ENCODE data around the gene SEPTIN1. TPM values are rescaled to one million over a fixed set of nuclear protein-coding genes. Genes with fewer than 3 reads are reported as not detected.

Gene SEPTIN1
- total and polyA plus RNA-seq, 2 of the 4 experiments (the other 2 are of a cell fraction), result 0.24 TPM; not detected in 1

DNA sequence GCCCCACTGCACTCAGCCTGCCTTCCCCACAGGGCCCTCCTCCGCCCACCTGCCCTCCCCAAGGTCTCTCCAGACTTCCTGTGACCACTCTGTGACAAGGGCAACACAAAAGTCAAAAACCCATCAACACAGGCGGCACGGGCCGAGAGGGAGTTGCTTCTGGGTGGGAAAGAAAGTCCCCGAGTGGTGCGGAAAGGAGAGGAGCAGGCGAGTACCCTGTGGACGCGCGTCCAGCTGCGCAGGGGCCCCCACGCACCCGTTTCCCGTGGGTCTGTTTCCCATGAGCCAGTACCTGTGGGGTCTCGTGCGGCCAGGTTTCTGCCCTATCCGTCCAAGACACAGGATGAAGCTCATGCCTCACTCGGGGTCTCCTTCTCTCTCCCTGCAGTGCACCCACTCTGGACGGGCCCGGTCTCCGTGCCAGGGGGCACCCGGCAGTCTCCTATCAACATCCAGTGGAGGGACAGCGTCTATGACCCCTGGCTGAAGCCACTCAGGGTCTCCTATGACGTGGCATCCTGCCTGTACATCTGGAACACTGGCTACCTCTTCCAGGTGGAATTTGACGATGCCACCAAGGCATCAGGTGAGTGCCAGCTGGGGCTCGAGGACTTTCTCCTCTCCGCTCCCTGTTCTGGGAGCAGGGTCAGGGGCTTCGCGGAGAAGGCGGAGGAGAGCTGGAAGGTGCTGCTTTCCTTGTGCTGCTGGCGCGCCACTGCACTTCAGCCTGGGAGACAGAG is 39.4 kb downstream of the SEPTIN1 start:
- CTCF ChIA-PET, result no interaction called here
- no peak overlapping the region for H3K4me3 ChIP-seq (ENCODE audit: insufficient read depth, low read depth, low read length)
- no peaks in the 10 kb centered on the region for H3K36me3 ChIP-seq (ENCODE audit: control insufficient read depth, insufficient read depth, low read length)

More for the DNA sequence above, 39.4 kb downstream of the SEPTIN1 start:
- DNase-seq, result no peak
- H2AK5ac ChIP-seq (ENCODE audit: low read depth, low read length), result no peak overlapping the region
- intact Hi-C loops (cut with micrococcal nuclease) (no loop called here), dilution Hi-C loops (cut with HindIII; ENCODE audit: low sequenced_read_pairs, unreplicated experiment) (no loop called here), in situ Hi-C loops (cut with MboI; ENCODE audit: low sequenced_read_pairs) (no loop called here)
- H2AK9ac ChIP-seq (replicated peaks; ENCODE audit: low read depth, low read length, poor library complexity), result no peak overlapping the region
- no peak overlapping the region for H4K8ac ChIP-seq (ENCODE audit: low read depth in 2 of 2, low read length in 2 of 2)
- H2BK15ac ChIP-seq (ENCODE audit: low read depth, low read length), result no peak overlapping the region
- POLR2A ChIA-PET (ENCODE audit: unreplicated experiment), result no interaction called here
- no TSS peak for BruUV-seq (replicated peaks)
- TF ChIP-seq SMC3 (IDR thresholded peaks at IDR 0.05; ENCODE audit: low read depth, low read length) (no peak), RAD21 (IDR thresholded peaks at IDR 0.05; ENCODE audit: low read length) (no peak), FOS (IDR thresholded peaks at IDR 0.05; ENCODE audit: low read depth, low read length) (no peak), MXI1 (IDR thresholded peaks at IDR 0.05; ENCODE audit: borderline replicate concordance, low read depth, low read length) (no peak), CTCF (conservative IDR thresholded peaks at IDR 0.05; ENCODE audit: low read depth, low read length) (no peak), CHD1 (IDR thresholded peaks at IDR 0.05; ENCODE audit: low read depth, low read length) (no peak), BHLHE40 (IDR thresholded peaks at IDR 0.05; ENCODE audit: low read depth, low read length) (no peak)
- WGBS, 2 experiments (ENCODE audit: extremely low coverage in 2 of 2, insufficient read length in 1 of 2), result 94% methylated on average over 16 of the region's 32 CpGs; no CpG with 5 or more reads in 1 of the 2 experiments
- no peak overlapping the region for H3K4me2 ChIP-seq (ENCODE audit: low read depth, low read length)
- H3K14ac ChIP-seq (replicated peaks; ENCODE audit: low read depth, low read length), result no peak overlapping the region
- H2AFZ ChIP-seq (replicated peaks; ENCODE audit: low read length, poor library complexity), result no peak overlapping the region
- no peak overlapping the region for H3K4ac ChIP-seq (ENCODE audit: low read depth, low read length)
- no peaks in the 10 kb centered on the region for H3K9me3 ChIP-seq (ENCODE audit: control insufficient read depth, insufficient read depth, low read length)
- no peak overlapping the region for H2BK5ac ChIP-seq (ENCODE audit: low read depth, low read length, poor library complexity, severe bottlenecking)
- no peaks in the 10 kb centered on the region for H3K27me3 ChIP-seq (ENCODE audit: control insufficient read depth, insufficient read depth, low read length)
- H4K5ac ChIP-seq (ENCODE audit: low read depth, low read length), result no peak overlapping the region
- H4K91ac ChIP-seq (ENCODE audit: insufficient read depth, low read depth, low read length), result no peak overlapping the region
- no peaks in the 10 kb centered on the region for H3K79me1 ChIP-seq (ENCODE audit: low read depth in 1 of 2, low read length in 2 of 2)
- H3K23ac ChIP-seq (ENCODE audit: low read depth, low read length), result no peak overlapping the region
- no peak overlapping the region for H3K27ac ChIP-seq (ENCODE audit: insufficient read depth, low read length)
- ATAC-seq (ENCODE audit: low read depth), result no peak
- H2BK20ac ChIP-seq (ENCODE audit: low read depth, low read length), result no peak overlapping the region
- H3K9ac ChIP-seq (ENCODE audit: low read depth, low read length), result no peak overlapping the region
- no peak overlapping the region for H2BK120ac ChIP-seq (ENCODE audit: low read depth, low read length)
- H3K18ac ChIP-seq (ENCODE audit: low read depth, low read length), result no peak overlapping the region
- no peak overlapping the region for H3K56ac ChIP-seq (ENCODE audit: extremely low read depth, insufficient read depth, low read length)
- H3K9me1 ChIP-seq (ENCODE audit: insufficient read depth, low read length), result no peaks in the 10 kb centered on the region
- H4K20me1 ChIP-seq (ENCODE audit: insufficient read depth, low read length), result no peaks in the 10 kb centered on the region
- H3K4me1 ChIP-seq (ENCODE audit: control insufficient read depth, insufficient read depth, low read length), result no peaks in the 10 kb centered on the region

Data from IMR-90 (cell line).